ENCODE measurements around the gene MMP11.

The MMP11 gene

GRCh38 chr22:23752750-23753149, 19.9 kb upstream of the MMP11 start:
- TF ChIP-seq CTCF (IDR thresholded peaks at IDR 0.05; ENCODE audit: low read depth, low read length): no peak
- in situ Hi-C loops (cut with HindIII; ENCODE audit: low sequenced_read_pairs): no loop called here
- H3K4me3 ChIP-seq (ENCODE audit: low read depth, low read length): no peak overlapping the region
- DNase-seq (ENCODE audit: low read depth, low spot score): no peak

- DNase-seq (ENCODE audit: low read depth, low spot score): no peak
- in situ Hi-C loops (cut with HindIII; ENCODE audit: low sequenced_read_pairs): no loop called here
- TF ChIP-seq CTCF (IDR thresholded peaks at IDR 0.05; ENCODE audit: low read depth, low read length): no peak
- no peak overlapping the region for H3K4me3 ChIP-seq (ENCODE audit: low read depth, low read length)
Measured at GRCh38 chr22:23753385-23753784, 19.3 kb upstream of the MMP11 start.

GRCh38 chr22:23754220-23754919, 18.3 kb upstream of the MMP11 start, which contains the start of gene VPREB3:
VPREB3 (minus strand) TSS chr22:23754425; CDS start chr22:23754363, 62 bp downstream.
- in situ Hi-C loops (cut with HindIII; ENCODE audit: low sequenced_read_pairs): no loop called here
- no peak within 1 kb of the TSS for H3K4me3 ChIP-seq (ENCODE audit: low read depth, low read length)
- no peak for DNase-seq (ENCODE audit: low read depth, low spot score)
- TF ChIP-seq CTCF (IDR thresholded peaks at IDR 0.05; ENCODE audit: low read depth, low read length): no peak

GRCh38 chr22:23754980-23755636, 17.5 kb upstream of the MMP11 start:
- no peak for DNase-seq (ENCODE audit: low read depth, low spot score)
- in situ Hi-C loops (cut with HindIII; ENCODE audit: low sequenced_read_pairs): no loop called here
- no peak overlapping the region for H3K4me3 ChIP-seq (ENCODE audit: low read depth, low read length)
- no peak for TF ChIP-seq CTCF (IDR thresholded peaks at IDR 0.05; ENCODE audit: low read depth, low read length)

- TF ChIP-seq CTCF (IDR thresholded peaks at IDR 0.05; ENCODE audit: low read depth, low read length): no peak
- no peak for DNase-seq (ENCODE audit: low read depth, low spot score)
- H3K4me3 ChIP-seq (ENCODE audit: low read depth, low read length): no peak overlapping the region
- in situ Hi-C loops (cut with HindIII; ENCODE audit: low sequenced_read_pairs): no loop called here
Measured at GRCh38 chr22:23755711-23756110, 16.9 kb upstream of the MMP11 start.

- TF ChIP-seq CTCF (IDR thresholded peaks at IDR 0.05; ENCODE audit: low read depth, low read length): no peak
- no peak for DNase-seq (ENCODE audit: low read depth, low spot score)
- in situ Hi-C loops (cut with HindIII; ENCODE audit: low sequenced_read_pairs): no loop called here
- no peak overlapping the region for H3K4me3 ChIP-seq (ENCODE audit: low read depth, low read length)
Measured at GRCh38 chr22:23756891-23757290, 15.8 kb upstream of the MMP11 start.

Measured in astrocyte of the spinal cord (primary cell).